ENCODE data around the gene ENO4. TPM values are rescaled to one million over a fixed set of nuclear protein-coding genes. Genes with fewer than 3 reads are reported as not detected.

The ENO4 gene
- total and polyA plus RNA-seq, 10 of the 15 experiments (the other 5 are each of a cell fraction or from before 2014, with no cell fraction given), result 0.12 to 0.37 (median 0.18) TPM; not detected in 7

- TF ChIP-seq, protein P1, sequence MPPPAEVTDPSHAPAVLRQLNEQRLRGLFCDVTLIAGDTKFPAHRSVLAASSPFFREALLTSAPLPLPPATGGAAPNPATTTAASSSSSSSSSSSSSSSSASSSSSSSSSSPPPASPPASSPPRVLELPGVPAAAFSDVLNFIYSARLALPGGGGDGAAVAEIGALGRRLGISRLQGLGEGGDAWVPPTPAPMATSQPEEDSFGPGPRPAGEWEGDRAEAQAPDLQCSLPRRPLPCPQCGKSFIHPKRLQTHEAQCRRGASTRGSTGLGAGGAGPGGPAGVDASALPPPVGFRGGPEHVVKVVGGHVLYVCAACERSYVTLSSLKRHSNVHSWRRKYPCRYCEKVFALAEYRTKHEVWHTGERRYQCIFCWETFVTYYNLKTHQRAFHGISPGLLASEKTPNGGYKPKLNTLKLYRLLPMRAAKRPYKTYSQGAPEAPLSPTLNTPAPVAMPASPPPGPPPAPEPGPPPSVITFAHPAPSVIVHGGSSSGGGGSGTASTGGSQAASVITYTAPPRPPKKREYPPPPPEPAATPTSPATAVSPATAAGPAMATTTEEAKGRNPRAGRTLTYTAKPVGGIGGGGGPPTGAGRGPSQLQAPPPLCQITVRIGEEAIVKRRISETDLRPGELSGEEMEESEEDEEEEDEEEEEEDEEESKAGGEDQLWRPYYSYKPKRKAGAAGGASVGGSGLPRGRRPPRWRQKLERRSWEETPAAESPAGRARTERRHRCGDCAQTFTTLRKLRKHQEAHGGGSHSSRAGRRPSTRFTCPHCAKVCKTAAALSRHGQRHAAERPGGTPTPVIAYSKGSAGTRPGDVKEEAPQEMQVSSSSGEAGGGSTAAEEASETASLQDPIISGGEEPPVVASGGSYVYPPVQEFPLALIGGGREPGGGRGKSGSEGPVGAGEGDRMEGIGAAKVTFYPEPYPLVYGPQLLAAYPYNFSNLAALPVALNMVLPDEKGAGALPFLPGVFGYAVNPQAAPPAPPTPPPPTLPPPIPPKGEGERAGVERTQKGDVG (CRISPR knock-in tag; IDR thresholded peaks at IDR 0.05), result no peak
- TF ChIP-seq IKZF1 (conservative IDR thresholded peaks at IDR 0.05) (peak; percentile 51), PKNOX1 (IDR thresholded peaks at IDR 0.05) (no peak), NRF1 (conservative IDR thresholded peaks at IDR 0.05; ENCODE audit: low read depth, low read length) (peak; percentile 36; the same call in 1 of the 2 replicates), CBFB (IDR thresholded peaks at IDR 0.05; ENCODE audit: low read depth) (peak; percentile 42; the same call in 1 of the 2 replicates), CHD2 (IDR thresholded peaks at IDR 0.05; ENCODE audit: borderline replicate concordance, low read depth, low read length) (peak; percentile 96), BACH1 (IDR thresholded peaks at IDR 0.05; ENCODE audit: borderline replicate concordance) (no peak), EED (IDR thresholded peaks at IDR 0.05; ENCODE audit: low read depth) (peak; percentile 61; the same call in 1 of the 2 replicates), RBBP5 (conservative IDR thresholded peaks at IDR 0.05) (no peak), HDGF (IDR thresholded peaks at IDR 0.05) (no peak), CREM (IDR thresholded peaks at IDR 0.05; ENCODE audit: low read depth) (no peak), IRF5 (IDR thresholded peaks at IDR 0.05; ENCODE audit: borderline replicate concordance) (peak; percentile 48; the same call in 1 of the 2 replicates)
- TF ChIP-seq, protein P2, sequence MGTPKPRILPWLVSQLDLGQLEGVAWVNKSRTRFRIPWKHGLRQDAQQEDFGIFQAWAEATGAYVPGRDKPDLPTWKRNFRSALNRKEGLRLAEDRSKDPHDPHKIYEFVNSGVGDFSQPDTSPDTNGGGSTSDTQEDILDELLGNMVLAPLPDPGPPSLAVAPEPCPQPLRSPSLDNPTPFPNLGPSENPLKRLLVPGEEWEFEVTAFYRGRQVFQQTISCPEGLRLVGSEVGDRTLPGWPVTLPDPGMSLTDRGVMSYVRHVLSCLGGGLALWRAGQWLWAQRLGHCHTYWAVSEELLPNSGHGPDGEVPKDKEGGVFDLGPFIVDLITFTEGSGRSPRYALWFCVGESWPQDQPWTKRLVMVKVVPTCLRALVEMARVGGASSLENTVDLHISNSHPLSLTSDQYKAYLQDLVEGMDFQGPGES (IDR thresholded peaks at IDR 0.05), result no peak
- TF ChIP-seq, protein P3, sequence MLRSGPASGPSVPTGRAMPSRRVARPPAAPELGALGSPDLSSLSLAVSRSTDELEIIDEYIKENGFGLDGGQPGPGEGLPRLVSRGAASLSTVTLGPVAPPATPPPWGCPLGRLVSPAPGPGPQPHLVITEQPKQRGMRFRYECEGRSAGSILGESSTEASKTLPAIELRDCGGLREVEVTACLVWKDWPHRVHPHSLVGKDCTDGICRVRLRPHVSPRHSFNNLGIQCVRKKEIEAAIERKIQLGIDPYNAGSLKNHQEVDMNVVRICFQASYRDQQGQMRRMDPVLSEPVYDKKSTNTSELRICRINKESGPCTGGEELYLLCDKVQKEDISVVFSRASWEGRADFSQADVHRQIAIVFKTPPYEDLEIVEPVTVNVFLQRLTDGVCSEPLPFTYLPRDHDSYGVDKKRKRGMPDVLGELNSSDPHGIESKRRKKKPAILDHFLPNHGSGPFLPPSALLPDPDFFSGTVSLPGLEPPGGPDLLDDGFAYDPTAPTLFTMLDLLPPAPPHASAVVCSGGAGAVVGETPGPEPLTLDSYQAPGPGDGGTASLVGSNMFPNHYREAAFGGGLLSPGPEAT (IDR thresholded peaks at IDR 0.05; ENCODE audit: low read depth), result 0 out of 2 replicates have a peak, but pooled peaks have one; percentile 28
Observed at GRCh38 chr10:116849248-116850057, at the start of gene ENO4 (continued).
